ENCODE results near the gene MBLAC1.

GRCh38 chr7:100152404-100152803 is 25.6 kb downstream of the MBLAC1 start:
- TF ChIP-seq ETV6 (CRISPR knock-in tag; IDR thresholded peaks at IDR 0.05), result no peak
- no peak for TF ChIP-seq CTCF (IDR thresholded peaks at IDR 0.05)
- TF ChIP-seq KAT7 (CRISPR knock-in tag; IDR thresholded peaks at IDR 0.05; ENCODE audit: borderline replicate concordance), result no peak
- no peak for TF ChIP-seq USF2 (CRISPR knock-in tag; IDR thresholded peaks at IDR 0.05)
- no peak for TF ChIP-seq NFATC4 (CRISPR knock-in tag; IDR thresholded peaks at IDR 0.05)
- TF ChIP-seq ATF6 (CRISPR knock-in tag; IDR thresholded peaks at IDR 0.05), result no peak
- no peak for TF ChIP-seq FOXJ3 (CRISPR knock-in tag; IDR thresholded peaks at IDR 0.05; ENCODE audit: borderline replicate concordance)
- TF ChIP-seq, protein P1, sequence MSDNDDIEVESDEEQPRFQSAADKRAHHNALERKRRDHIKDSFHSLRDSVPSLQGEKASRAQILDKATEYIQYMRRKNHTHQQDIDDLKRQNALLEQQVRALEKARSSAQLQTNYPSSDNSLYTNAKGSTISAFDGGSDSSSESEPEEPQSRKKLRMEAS (CRISPR knock-in tag; IDR thresholded peaks at IDR 0.05), result no peak
- TF ChIP-seq, protein P2, sequence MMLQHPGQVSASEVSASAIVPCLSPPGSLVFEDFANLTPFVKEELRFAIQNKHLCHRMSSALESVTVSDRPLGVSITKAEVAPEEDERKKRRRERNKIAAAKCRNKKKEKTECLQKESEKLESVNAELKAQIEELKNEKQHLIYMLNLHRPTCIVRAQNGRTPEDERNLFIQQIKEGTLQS (CRISPR knock-in tag; conservative IDR thresholded peaks at IDR 0.05), result no peak
- TF ChIP-seq RELA (CRISPR knock-in tag; IDR thresholded peaks at IDR 0.05; ENCODE audit: borderline replicate concordance), result no peak
- TF ChIP-seq MYBL2 (CRISPR knock-in tag; IDR thresholded peaks at IDR 0.05), result no peak
- TF ChIP-seq SP1 (CRISPR knock-in tag; conservative IDR thresholded peaks at IDR 0.05), result no peak
- no peak for TF ChIP-seq IRF1 (CRISPR knock-in tag; IDR thresholded peaks at IDR 0.05)
